Measurements from ENCODE around the gene PRKCE.

PRKCE gene

GRCh38 chr2:46007412-46007811 is 355.9 kb downstream of the PRKCE start:
- DNase-seq, result no peak

- no peak for DNase-seq
Measured at GRCh38 chr2:46008091-46008870, 356.8 kb downstream of the PRKCE start.

- no peak for DNase-seq
Measured at GRCh38 chr2:46009315-46009714, 357.8 kb downstream of the PRKCE start.

- DNase-seq, result no peak
Measured at GRCh38 chr2:46009772-46010171, 358.3 kb downstream of the PRKCE start.

- no peak for DNase-seq
Measured at GRCh38 chr2:46010223-46010924, 358.9 kb downstream of the PRKCE start.

- peak; percentile 36 for DNase-seq
Measured at GRCh38 chr2:46010925-46011490, 359.5 kb downstream of the PRKCE start.

- DNase-seq, result no peak
Measured at GRCh38 chr2:46012618-46013240, 361.3 kb downstream of the PRKCE start.

- DNase-seq, result no peak
Measured at GRCh38 chr2:46013726-46014125, 362.3 kb downstream of the PRKCE start.

- DNase-seq, result no peak
Measured at GRCh38 chr2:46014911-46015654, 363.6 kb downstream of the PRKCE start.

- no peak for DNase-seq
Measured at GRCh38 chr2:46015671-46016070, 364.2 kb downstream of the PRKCE start.

- no peak for DNase-seq
Measured at GRCh38 chr2:46016091-46016490, 364.6 kb downstream of the PRKCE start.

- DNase-seq, result no peak
Measured at GRCh38 chr2:46018773-46019591, 367.5 kb downstream of the PRKCE start.

- no peak for DNase-seq
Measured at GRCh38 chr2:46020416-46020815, 368.9 kb downstream of the PRKCE start.

- DNase-seq, result no peak
Measured at GRCh38 chr2:46023165-46023854, 371.8 kb downstream of the PRKCE start.

GRCh38 chr2:46024146-46024779 is 372.8 kb downstream of the PRKCE start:
- no peak for DNase-seq

GRCh38 chr2:46025081-46025480 is 373.6 kb downstream of the PRKCE start:
- DNase-seq, result no peak

GRCh38 chr2:46025676-46026075 is 374.2 kb downstream of the PRKCE start:
- no peak for DNase-seq

GRCh38 chr2:46026431-46026830 is 375.0 kb downstream of the PRKCE start:
- no peak for DNase-seq

GRCh38 chr2:46029332-46029811 is 377.9 kb downstream of the PRKCE start:
- DNase-seq, result no peak

- DNase-seq, result no peak
Measured at GRCh38 chr2:46030330-46030729, 378.9 kb downstream of the PRKCE start.

Data from SHP77 treated with DMSO at 0.1 percent for 48 hours (cell line).